Measurements from ENCODE around the gene BET1. TPM values are rescaled to one million over a fixed set of nuclear protein-coding genes. Genes with fewer than 3 reads are reported as not detected.

The BET1 gene
- total and polyA plus RNA-seq, 2 donors, result 33.2 to 39.5 TPM

Other genes with a start within 250 kb of the BET1 start
- gene TFPI2, start 113.6 kb downstream of the BET1 start, total RNA-seq, result 12.5 TPM
- gene TFPI2, start 113.6 kb downstream of the BET1 start, polyA plus RNA-seq, result 21.3 TPM
- gene GNGT1, start 97.8 kb downstream of the BET1 start, total RNA-seq, result 0.76 TPM
- gene GNGT1, start 97.8 kb downstream of the BET1 start, polyA plus RNA-seq, result 3.3 TPM
- 32.2 TPM for gene GNG11, start 82.6 kb downstream of the BET1 start, total RNA-seq
- gene GNG11, start 82.6 kb downstream of the BET1 start, polyA plus RNA-seq, result 28.6 TPM